ENCODE results near the gene ARID1B.

GRCh38 chr6:156899071-156899470, 121.9 kb downstream of the ARID1B start:
- TF ChIP-seq CTCF (conservative IDR thresholded peaks at IDR 0.05; ENCODE audit: low read length) (no peak), EZH2phosphoT487 (IDR thresholded peaks at IDR 0.05; ENCODE audit: borderline replicate concordance, low read depth, low read length) (no peak)

Data from OCI-LY7 (cell line).